HG03442 (cell line): Measurements from ENCODE around the gene WFDC10B.
"Not testable (repeated sequence)": the region's sequence is repeated elsewhere in the genome, so short reads cannot be mapped to it uniquely, and the experiment has no call there.

ENCODE experiments used
- ATAC-seq: cut with Tn5 transposase; IDR thresholded peaks from one replicate; pipeline ENCODE4 v1.9.1; 2021; ENCODE audit warnings: mild to moderate bottlenecking, moderate library complexity; ENCODE audit not compliant: unreplicated experiment

Gene WFDC10B

GRCh38 chr20:45704969-45705637 lies at the start of gene WFDC10B:
Gene WFDC10B, minus strand, starts transcription at chr20:45705019. Its CDS starts 19,027 bp downstream, at chr20:45685992.
- no peak for ATAC-seq

DNA sequence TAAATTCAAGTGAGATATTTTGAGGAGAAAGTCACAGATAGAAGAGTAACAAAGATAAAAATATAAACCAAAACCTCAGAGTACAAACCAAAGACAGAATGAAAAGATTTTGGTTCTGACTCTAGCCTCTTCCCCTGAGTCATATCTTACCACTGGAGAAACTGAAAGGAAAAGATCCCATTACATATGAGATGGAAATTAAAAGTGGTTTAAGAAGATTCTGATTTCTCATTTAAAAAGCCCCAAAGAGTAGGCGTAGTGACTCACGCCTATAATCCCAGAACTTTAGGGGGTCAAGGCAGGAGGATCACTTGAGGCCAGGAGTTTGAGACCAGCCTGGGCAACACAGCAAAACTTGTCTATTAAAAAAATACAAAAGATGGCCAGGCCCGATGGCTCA lies 47.9 kb upstream of the WFDC10B start:
- no peak for ATAC-seq

- no peak for ATAC-seq
Measured at GRCh38 chr20:45751721-45752120, 46.9 kb upstream of the WFDC10B start.

GRCh38 chr20:45745015-45745414 lies 40.2 kb upstream of the WFDC10B start:
- ATAC-seq = no peak

GRCh38 chr20:45742596-45742995 lies 37.8 kb upstream of the WFDC10B start:
- ATAC-seq = no peak

GRCh38 chr20:45735988-45736387 lies 31.2 kb upstream of the WFDC10B start:
- ATAC-seq = no peak

- no peak for ATAC-seq
Measured at GRCh38 chr20:45735552-45735951, 30.7 kb upstream of the WFDC10B start.

DNA sequence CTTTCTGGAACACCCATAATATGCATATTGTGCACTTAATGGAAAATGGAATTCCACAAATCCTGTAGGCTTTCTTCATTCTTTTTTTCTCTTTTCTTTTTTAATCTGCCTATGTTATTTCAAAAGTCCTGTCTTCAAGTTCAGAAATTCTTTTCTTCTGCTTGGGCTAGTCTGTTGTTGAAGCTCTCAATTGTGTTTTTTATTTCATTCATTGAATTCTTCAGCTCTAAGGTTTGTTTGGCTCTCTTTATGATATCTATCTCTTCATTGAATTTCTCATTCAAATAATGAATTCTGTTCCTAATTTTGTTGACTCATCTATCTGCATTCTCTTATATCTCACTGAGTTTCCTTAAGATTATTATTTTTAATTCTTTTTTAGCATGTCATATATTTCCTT lies 27.4 kb upstream of the WFDC10B start:
- ATAC-seq = no peak

GRCh38 chr20:45727044-45727443 lies 22.2 kb upstream of the WFDC10B start:
- ATAC-seq = no peak

GRCh38 chr20:45725134-45725533 lies 20.3 kb upstream of the WFDC10B start:
- no peak for ATAC-seq

- no peak for ATAC-seq
Measured at GRCh38 chr20:45722047-45722446, 17.2 kb upstream of the WFDC10B start, which contains the start of gene SPINT4. Gene SPINT4, plus strand, starts transcription at chr20:45722347. Its CDS starts 21 bp downstream, at chr20:45722368.

- ATAC-seq = not testable (repeated sequence)
Measured at GRCh38 chr20:45716141-45716688, 11.4 kb upstream of the WFDC10B start.

- no peak for ATAC-seq
Measured at GRCh38 chr20:45701873-45702272, 2.9 kb downstream of the WFDC10B start, which contains the start of gene WFDC13. Gene WFDC13, plus strand, starts transcription at chr20:45702038. Its CDS starts 86 bp downstream, at chr20:45702124.

- no peak for ATAC-seq
Measured at GRCh38 chr20:45701104-45701503, 3.7 kb downstream of the WFDC10B start.

DNA sequence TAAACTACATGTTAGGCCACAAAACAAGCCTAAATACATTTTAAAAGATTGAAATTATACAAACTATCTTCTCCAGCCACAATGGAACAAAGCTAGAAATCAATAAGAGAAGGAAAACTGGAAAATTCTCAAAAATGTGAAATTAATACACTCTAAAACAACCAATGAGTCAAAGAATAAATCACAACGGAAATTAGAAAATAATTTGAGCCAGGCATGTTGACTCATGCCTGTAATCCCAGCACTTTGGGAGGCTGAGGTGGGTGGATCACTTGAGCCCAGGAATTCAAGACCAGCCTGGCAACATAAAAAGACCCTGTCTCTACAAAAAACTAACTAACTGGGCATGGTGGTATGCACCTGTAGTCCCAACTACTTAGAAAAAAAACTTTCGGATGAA lies 9.3 kb downstream of the WFDC10B start:
- ATAC-seq = no peak

DNA sequence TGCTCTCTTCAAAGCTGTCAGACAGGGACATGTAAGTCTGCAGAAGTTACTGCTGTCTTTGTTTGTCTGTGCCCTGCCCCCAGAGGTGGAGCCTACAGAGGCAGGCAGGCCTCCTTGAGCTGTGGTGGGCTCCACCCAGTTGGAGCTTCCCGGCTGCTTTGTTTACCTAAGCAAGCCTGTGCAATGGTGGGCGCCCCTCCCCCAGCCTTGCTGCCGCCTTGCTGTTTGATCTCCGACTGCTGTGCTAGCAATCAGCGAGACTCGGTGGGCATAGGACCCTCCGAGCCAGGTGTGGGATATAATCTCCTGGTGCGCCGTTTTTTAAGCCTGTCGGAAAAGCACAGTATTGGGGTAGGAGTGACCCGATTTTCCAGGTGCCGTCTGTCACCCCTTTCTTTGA lies 11.5 kb downstream of the WFDC10B start:
- ATAC-seq = not testable (repeated sequence)

GRCh38 chr20:45685896-45686295 lies 18.9 kb downstream of the WFDC10B start:
- ATAC-seq = no peak

DNA sequence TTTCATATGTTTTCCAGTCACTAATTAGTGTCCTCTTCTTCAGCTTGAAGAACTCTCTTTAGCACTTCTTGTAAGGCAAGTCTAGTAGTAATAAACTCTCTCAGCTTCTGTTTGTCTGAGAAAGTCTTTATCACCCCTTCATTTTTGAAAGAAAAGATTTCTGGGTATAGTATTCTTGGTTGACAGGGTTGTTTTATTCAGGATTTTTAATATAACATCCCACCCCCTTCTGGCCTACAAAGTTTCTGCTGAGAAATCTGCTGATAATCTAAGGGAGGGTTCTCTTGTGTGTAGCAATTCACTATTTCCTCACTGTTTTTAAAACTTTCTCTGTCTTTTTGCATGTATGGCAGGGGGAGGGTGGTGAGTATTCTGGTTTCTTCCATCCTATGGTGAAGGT lies 25.2 kb downstream of the WFDC10B start:
- no peak for ATAC-seq

DNA sequence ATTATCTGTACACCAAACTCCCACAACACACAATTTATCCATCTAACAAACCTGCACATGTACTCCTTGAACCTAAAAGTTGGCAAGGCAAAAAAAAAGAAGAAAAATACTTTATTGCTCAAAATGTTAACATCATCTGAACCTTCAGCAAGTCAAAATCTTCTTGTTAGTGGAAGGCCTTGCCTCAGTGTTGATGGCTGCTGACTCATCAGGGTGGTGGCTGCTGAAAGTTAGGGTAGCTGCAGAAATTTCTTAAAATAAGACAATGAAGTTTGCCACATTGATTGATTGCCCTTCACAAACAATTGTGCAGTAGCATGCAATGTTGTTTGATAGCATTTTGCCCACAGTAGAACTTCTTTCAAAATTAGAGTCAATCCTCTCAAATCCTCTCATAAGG lies 32.1 kb downstream of the WFDC10B start:
- ATAC-seq = no peak

DNA sequence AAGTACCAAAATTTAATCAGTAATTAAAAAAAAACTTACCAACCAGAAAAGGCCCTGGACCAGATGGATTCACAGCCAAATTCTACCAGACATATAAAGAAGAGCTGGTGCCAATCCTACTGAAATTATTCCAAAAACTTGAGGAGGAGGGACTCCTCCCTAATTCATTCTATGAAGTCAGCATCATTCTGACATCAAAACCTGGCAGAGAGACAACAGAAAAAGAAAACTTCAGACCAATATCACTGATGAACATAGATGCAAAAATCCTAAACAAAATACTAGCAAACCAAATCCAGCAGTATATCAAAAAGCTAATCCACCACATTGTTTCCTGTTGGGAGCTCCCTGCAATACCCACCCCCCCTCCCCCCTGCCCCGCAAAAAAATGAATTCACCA lies 34.7 kb downstream of the WFDC10B start, which contains the start of gene WFDC11:
Gene WFDC11 (minus strand): TSS at position 101 of the 400 bp plus-strand sequence. CDS start 19,639 bp downstream, outside the sequence.
- no peak for ATAC-seq

DNA sequence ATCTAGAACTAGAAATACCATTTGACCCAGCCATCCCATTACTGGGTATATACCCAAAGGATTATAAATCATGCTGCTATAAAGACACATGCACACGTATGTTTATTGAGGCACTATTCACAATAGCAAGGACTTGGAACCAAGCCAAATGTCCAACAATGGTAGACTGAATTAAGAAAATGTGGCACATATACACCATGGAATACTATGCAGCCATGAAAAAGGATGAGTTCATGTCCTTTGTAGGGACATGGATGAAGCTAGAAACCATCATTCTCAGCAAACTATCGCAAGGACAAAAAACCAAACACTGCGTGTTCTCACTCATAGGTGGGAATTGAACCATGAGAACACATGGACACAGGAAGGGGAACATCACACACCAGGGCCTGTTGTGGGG lies 47.8 kb downstream of the WFDC10B start:
- ATAC-seq = not testable (repeated sequence)

DNA sequence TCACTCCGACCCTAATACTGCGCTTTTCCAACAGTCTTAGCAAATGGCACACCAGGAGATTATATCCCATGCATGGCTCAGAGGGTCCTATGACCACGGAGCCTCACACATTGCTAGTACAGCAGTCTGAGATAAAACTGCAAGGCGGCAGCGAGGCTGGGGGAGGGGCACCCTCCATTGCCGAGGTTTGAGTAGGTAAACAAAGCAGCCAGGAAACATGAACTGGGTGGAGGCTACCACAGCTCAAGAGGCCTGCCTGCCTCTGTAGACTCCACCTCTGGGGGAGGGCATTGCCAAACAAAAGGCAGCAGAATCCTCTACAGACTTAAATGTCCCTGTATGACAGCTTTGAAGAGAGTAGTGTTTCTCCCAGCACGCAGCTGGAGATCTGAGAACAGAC lies 53.1 kb downstream of the WFDC10B start:
- not testable (repeated sequence) for ATAC-seq
